Lung (tissue), 12 donors: ENCODE data around the gene UNC5A. TPM values are rescaled to one million over a fixed set of nuclear protein-coding genes. Genes with fewer than 3 reads are reported as not detected.

Experiments
- ATAC-seq: fragments of 200-7000 bp; cut with Tn5 transposase; one replicate; pipeline ENCODE4 v1.9.1; 2020; ENCODE audit warnings: moderate number of reproducible peaks; ENCODE audit not compliant: insufficient read depth, low FRiP score
- DNase-seq, 3 donors: peaks; one replicate each; pipeline ENCODE4 v3.0.0-alpha.2; 2013 to 2017
- H3K27ac ChIP-seq, 2 donors: one replicate each; pipeline ENCODE4 v1.5.1; 2013; ENCODE audit warnings: mild to moderate bottlenecking in 2 of 2, moderate library complexity in 2 of 2, control low read depth in 1 of 2, inconsistent platforms in 1 of 2, low read depth in 1 of 2, low read length in 1 of 2
- H3K27me3 ChIP-seq, 3 donors: one replicate each; pipeline ENCODE4 v1.5.1; 2013; ENCODE audit warnings: low read length in 2 of 3; ENCODE audit not compliant: control insufficient read depth in 3 of 3, insufficient read depth in 3 of 3
- H3K36me3 ChIP-seq, 4 donors: one replicate each; pipeline ENCODE4 v1.5.1; 2013; ENCODE audit warnings: low read length in 4 of 4, mild to moderate bottlenecking in 1 of 4, moderate library complexity in 1 of 4; ENCODE audit not compliant: control insufficient read depth in 4 of 4, insufficient read depth in 4 of 4
- H3K4me1 ChIP-seq, 5 donors: one replicate each; pipeline ENCODE4 v1.5.1; 2013; ENCODE audit warnings: low read length in 5 of 5, mild to moderate bottlenecking in 2 of 5, moderate library complexity in 1 of 5; ENCODE audit not compliant: control insufficient read depth in 5 of 5, insufficient read depth in 5 of 5
- H3K4me3 ChIP-seq: one replicate; pipeline ENCODE4 v1.5.1; 2013; ENCODE audit warnings: mild to moderate bottlenecking, control low read depth, moderate library complexity
- H3K9ac ChIP-seq, 2 donors: one replicate each; pipeline ENCODE4 v1.5.1; 2013; ENCODE audit warnings: low read length in 2 of 2, control low read depth in 1 of 2; ENCODE audit not compliant: insufficient read depth in 1 of 2
- H3K9me3 ChIP-seq, 4 donors: one replicate each; pipeline ENCODE4 v1.5.1; 2013; ENCODE audit warnings: low read length in 3 of 4, mild to moderate bottlenecking in 1 of 4, moderate library complexity in 1 of 4; ENCODE audit not compliant: control insufficient read depth in 4 of 4, insufficient read depth in 3 of 4
- CTCF ChIP-seq: IDR thresholded peaks from 2 replicates; pipeline ENCODE4 v1.5.1; 2012; ENCODE audit warnings: mild to moderate bottlenecking; ENCODE audit errors: control extremely low read depth, extremely low read depth
- WGBS, 2 donors: extraction: QIAGEN DNeasy Blood & Tissue Kit; methylation state at CpG; one replicate each; pipeline ENCODE4 v1.1.7; 2013; 5-methylcytosine and 5-hydroxymethylcytosine counted together
- polyA plus RNA-seq, 2 donors: library from polyadenylated mRNA; stranded (reverse); fragments of 200-250 nt; gene quantifications; one replicate each; pipeline ENCODE4 v1.2.1, GENCODE V29; 2013
- total RNA-seq, 2 donors: library from RNA; depleted of rRNA in 1 of 2; stranded (reverse); fragments of >200 nt in 1 of 2; gene quantifications; one replicate each; pipeline ENCODE4 v1.2.1, GENCODE V29; 2014 to 2021
- donor health status: control.
- donor health status: control.
- donor health status: Bipolar disorder and iron deficiency.
- donor health status: healthy.
- donor health status: DM: yes; HTN: yes; CAD: no.

The UNC5A gene
- total and polyA plus RNA-seq, 4 donors, result 0.08 to 0.40 (median 0.13) TPM

DNA sequence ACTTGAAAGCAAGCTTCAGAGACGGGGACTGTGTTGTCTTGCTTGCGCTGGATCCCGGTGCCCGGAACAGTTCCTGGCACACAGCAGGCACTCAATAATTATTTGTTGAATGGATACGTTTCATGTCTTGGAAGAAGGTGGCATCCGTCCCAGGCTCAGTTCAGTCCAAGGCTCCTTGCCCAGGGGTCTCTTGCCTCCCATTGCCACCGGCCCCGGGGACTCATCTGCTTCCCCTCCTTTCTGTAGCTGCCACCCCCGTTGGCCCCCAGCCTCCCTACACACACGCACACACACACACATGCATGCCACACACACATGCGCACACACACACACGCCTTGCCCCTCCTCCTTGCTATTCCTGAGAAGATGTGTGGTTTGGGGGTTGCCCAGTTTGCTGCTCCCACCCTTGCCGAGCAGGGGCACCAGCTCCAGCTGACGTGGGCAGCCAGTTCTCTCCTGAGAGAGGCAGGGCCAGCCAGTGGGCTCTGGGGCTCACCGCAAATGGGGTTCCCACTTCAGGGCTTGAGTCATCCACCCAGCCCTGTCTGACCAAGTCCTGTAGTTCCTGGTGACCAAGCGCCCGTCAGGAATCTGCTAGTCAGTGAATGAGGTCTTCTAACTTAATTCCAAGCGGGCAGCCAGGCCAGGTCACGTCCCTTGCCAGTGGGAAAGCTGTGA lies 47.0 kb downstream of the UNC5A start:
- no peak for TF ChIP-seq CTCF
- Histone ChIP-seq H3K4me3 (no peak overlapping the region), H3K4me1 (no peaks in the 10 kb centered on the region), H3K36me3 (no peaks in the 10 kb centered on the region), H3K27ac (no peak overlapping the region), H3K9ac (no peak overlapping the region), H3K27me3 (peaks cover 0 to 12% (median 4%) of the 10 kb centered on the region in 3 donors), H3K9me3 (peaks cover 0 to 4% (median 0%) of the 10 kb centered on the region in 4 donors)
- ATAC-seq (no peak), DNase-seq (no peak)
- 65 to 73% methylated on average over 19 of the region's 19 CpGs for WGBS, 2 donors

DNA sequence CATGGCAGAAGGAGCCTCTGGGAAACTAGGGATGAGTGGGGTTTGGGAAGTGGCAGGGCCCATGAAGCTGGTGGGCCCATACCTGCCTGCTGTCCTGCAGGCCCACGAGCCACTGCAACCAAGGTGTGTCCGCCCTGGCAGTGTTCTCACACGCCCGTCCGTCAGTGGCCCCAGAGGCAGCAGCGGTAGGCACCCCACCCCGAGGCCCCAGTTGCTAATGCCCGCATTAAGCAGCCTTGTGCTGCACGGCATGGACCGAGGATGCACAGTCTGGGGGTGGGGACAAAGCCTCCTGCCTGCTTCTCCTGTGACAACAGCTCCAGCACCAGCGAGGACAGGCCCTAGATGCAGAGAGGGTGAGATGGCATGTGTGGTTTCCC lies 47.5 kb downstream of the UNC5A start:
- H3K36me3 ChIP-seq, result no peaks in the 10 kb centered on the region
- H3K9me3 ChIP-seq, result peaks cover 0 to 7% (median 0%) of the 10 kb centered on the region in 4 donors
- 75 to 81% methylated on average over 10 to 11 of the region's 11 CpGs for WGBS, 2 donors
- DNase-seq, result no peak
- no peak overlapping the region for H3K9ac ChIP-seq
- no peak for TF ChIP-seq CTCF
- H3K4me3 ChIP-seq, result no peak overlapping the region
- no peak overlapping the region for H3K27ac ChIP-seq
- ATAC-seq, result no peak
- peaks cover 0 to 5% (median 0%) of the 10 kb centered on the region in 5 donors for H3K4me1 ChIP-seq
- peaks cover 0 to 15% (median 4%) of the 10 kb centered on the region in 3 donors for H3K27me3 ChIP-seq

DNA sequence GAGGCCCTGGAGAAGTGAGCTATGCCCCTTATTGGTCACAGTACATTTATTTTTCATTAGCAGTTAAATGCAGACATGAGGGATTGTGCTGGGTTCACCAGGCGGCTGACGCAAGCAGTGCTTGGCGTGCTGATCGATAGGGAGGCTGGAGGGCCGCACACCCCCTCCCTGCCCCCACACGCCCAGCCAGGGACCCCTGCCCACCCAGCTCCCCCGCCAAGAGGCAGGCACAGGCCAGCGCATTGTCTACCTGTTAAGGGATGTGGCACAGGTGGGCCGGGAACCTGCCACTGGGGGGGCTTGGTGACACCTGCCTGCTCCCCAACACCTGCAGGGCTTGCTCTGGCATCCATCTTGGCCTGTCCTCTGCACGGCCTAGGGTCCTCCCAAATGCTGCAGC lies 49.6 kb downstream of the UNC5A start:
- Histone ChIP-seq H3K4me3 (no peak overlapping the region), H3K4me1 (peaks cover 0 to 5% (median 0%) of the 10 kb centered on the region in 5 donors), H3K9me3 (peaks cover 0 to 7% (median 0%) of the 10 kb centered on the region in 4 donors), H3K9ac (no peak overlapping the region), H3K27ac (no peak overlapping the region), H3K27me3 (peaks cover 6 to 14% (median 7%) of the 10 kb centered on the region in 3 donors), H3K36me3 (no peaks in the 10 kb centered on the region)
- WGBS, 2 donors, result 63 to 84% methylated on average over 8 to 10 of the region's 10 CpGs
- ATAC-seq (no peak), DNase-seq (no peak)
- TF ChIP-seq CTCF, result no peak

DNA sequence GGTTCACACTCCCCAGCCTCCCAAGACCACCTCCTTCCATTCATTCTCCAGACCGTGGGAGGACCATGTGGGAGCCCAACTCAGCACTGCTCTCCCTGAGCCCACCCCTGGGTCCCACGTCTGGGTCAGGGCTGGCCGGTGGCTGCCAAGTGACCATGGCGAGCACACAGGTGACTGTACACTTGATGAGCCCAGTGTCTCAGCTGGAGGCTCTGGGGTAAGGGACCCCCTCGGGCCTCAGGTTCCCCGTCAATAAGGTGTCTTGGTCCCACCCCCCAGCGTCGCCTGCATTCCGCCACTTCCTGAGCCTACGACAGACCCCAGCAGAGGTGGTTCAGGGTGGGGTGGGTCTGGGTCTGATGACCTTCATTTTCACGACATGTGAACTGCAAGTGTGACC lies 50.0 kb downstream of the UNC5A start:
- ATAC-seq (no peak), DNase-seq (no peak)
- Histone ChIP-seq H3K27ac (no peak overlapping the region), H3K9ac (no peak overlapping the region), H3K27me3 (peaks cover 6 to 14% (median 12%) of the 10 kb centered on the region in 3 donors), H3K4me3 (no peak overlapping the region), H3K36me3 (no peaks in the 10 kb centered on the region), H3K4me1 (peaks cover 0 to 5% (median 0%) of the 10 kb centered on the region in 5 donors), H3K9me3 (peaks cover 0 to 7% (median 0%) of the 10 kb centered on the region in 4 donors)
- no peak for TF ChIP-seq CTCF
- WGBS, 2 donors, result 73 to 79% methylated on average over 11 of the region's 11 CpGs
